Mesenchymal stem cell (in vitro differentiated cells and primary cell): ENCODE measurements around the gene RDH14.

Experiments used
- DNase-seq: peaks from one replicate; pipeline ENCODE4 v3.0.0-alpha.2; 2013
- H2AFZ ChIP-seq: one replicate; pipeline ENCODE4 v1.6.1; 2013; ENCODE audit warnings: low read depth, mild to moderate bottlenecking, control low read depth, inconsistent platforms, low read length, moderate library complexity
- H2AK5ac ChIP-seq: 2 replicates; pipeline ENCODE4 v1.6.1; 2013; ENCODE audit warnings: low read length, moderate library complexity, mild to moderate bottlenecking, inconsistent platforms; ENCODE audit not compliant: severe bottlenecking
- H2BK120ac ChIP-seq: one replicate; pipeline ENCODE4 v1.6.1; 2013; ENCODE audit warnings: low read depth, mild to moderate bottlenecking, inconsistent platforms, low read length, moderate library complexity
- H2BK12ac ChIP-seq, 2 experiments: one replicate each; pipeline ENCODE4 v1.6.1; 2013; ENCODE audit warnings: inconsistent platforms in 2 of 2, low read length in 2 of 2, mild to moderate bottlenecking in 2 of 2, moderate library complexity in 2 of 2, control low read depth in 1 of 2
- H2BK15ac ChIP-seq: one replicate; pipeline ENCODE4 v1.6.1; 2013; ENCODE audit warnings: mild to moderate bottlenecking, low read depth, inconsistent platforms; ENCODE audit not compliant: poor library complexity, severe bottlenecking
- H2BK5ac ChIP-seq: 2 replicates; pipeline ENCODE4 v1.6.1; 2013; ENCODE audit warnings: low read depth, mild to moderate bottlenecking, low read length, control low read depth, inconsistent platforms; ENCODE audit not compliant: poor library complexity, severe bottlenecking
- H3K14ac ChIP-seq, 2 experiments: one replicate each; pipeline ENCODE4 v1.6.1; 2013; ENCODE audit warnings: inconsistent platforms in 2 of 2, low read length in 2 of 2, control low read depth in 1 of 2, mild to moderate bottlenecking in 1 of 2, moderate library complexity in 1 of 2
- H3K18ac ChIP-seq, 2 experiments: one replicate each; pipeline ENCODE4 v1.6.1; 2013; ENCODE audit warnings: inconsistent platforms in 2 of 2, low read length in 2 of 2, control low read depth in 1 of 2, low read depth in 1 of 2, mild to moderate bottlenecking in 1 of 2
- H3K23ac ChIP-seq, 2 experiments: one replicate each; pipeline ENCODE4 v1.6.1; 2013; ENCODE audit warnings: inconsistent platforms in 2 of 2, low read length in 2 of 2, mild to moderate bottlenecking in 2 of 2, moderate library complexity in 2 of 2, control low read depth in 1 of 2
- H3K27ac ChIP-seq: 2 replicates; pipeline ENCODE4 v1.5.1; 2013; ENCODE audit warnings: mild to moderate bottlenecking, moderate library complexity, low read length, control low read depth, inconsistent platforms; ENCODE audit not compliant: poor library complexity, severe bottlenecking
- H3K27me3 ChIP-seq, 2 experiments: 2 replicates each; pipeline versions ENCODE4 v1.6.1 to v1.7.0; 2013; ENCODE audit warnings: low read length in 2 of 2, mild to moderate bottlenecking in 2 of 2, moderate library complexity in 2 of 2, control low read depth in 1 of 2, inconsistent platforms in 1 of 2; ENCODE audit not compliant: control insufficient read depth in 1 of 2, insufficient read depth in 1 of 2
- H3K36me3 ChIP-seq, 2 experiments: 2 replicates each; pipeline versions ENCODE4 v1.6.1 to v1.7.0; 2013; ENCODE audit warnings: low read length in 2 of 2, control low read depth in 1 of 2, inconsistent platforms in 1 of 2, low read depth in 1 of 2, mild to moderate bottlenecking in 1 of 2; ENCODE audit not compliant: insufficient read depth in 2 of 2, control insufficient read depth in 1 of 2
- H3K4ac ChIP-seq, 2 experiments: one replicate each; pipeline ENCODE4 v1.6.1; 2013; ENCODE audit warnings: inconsistent platforms in 2 of 2, low read length in 2 of 2, mild to moderate bottlenecking in 2 of 2, moderate library complexity in 2 of 2, control low read depth in 1 of 2, low read depth in 1 of 2
- H3K4me1 ChIP-seq: 2 replicates; pipeline ENCODE4 v1.6.1; 2013; ENCODE audit warnings: low read depth, low read length, control low read depth; ENCODE audit not compliant: control insufficient read depth, insufficient read depth
- H3K4me2 ChIP-seq: 2 replicates; pipeline ENCODE4 v1.6.1; 2013; ENCODE audit warnings: low read length, mild to moderate bottlenecking, inconsistent platforms; ENCODE audit not compliant: poor library complexity, severe bottlenecking
- H3K4me3 ChIP-seq, 2 experiments: 2 replicates each; pipeline versions ENCODE4 v1.5.1 to v1.7.0; 2013; ENCODE audit warnings: low read length in 2 of 2, mild to moderate bottlenecking in 2 of 2, control low read depth in 1 of 2, low read depth in 1 of 2; ENCODE audit not compliant: insufficient read depth in 1 of 2
- H3K79me1 ChIP-seq: replicated peaks from 2 replicates; pipeline ENCODE4 v1.6.1; 2013; ENCODE audit warnings: mild to moderate bottlenecking, control low read depth, low read length, inconsistent platforms; ENCODE audit not compliant: poor library complexity, severe bottlenecking
- H3K9ac ChIP-seq: 2 replicates; pipeline ENCODE4 v1.7.0; 2013; ENCODE audit warnings: mild to moderate bottlenecking, low read length, moderate library complexity
- H3K9me3 ChIP-seq: 2 replicates; pipeline ENCODE4 v1.7.0; 2013; ENCODE audit warnings: mild to moderate bottlenecking, low read length; ENCODE audit not compliant: control insufficient read depth
- H4K8ac ChIP-seq: one replicate; pipeline ENCODE4 v1.6.1; 2013; ENCODE audit warnings: inconsistent platforms, mild to moderate bottlenecking, low read length, moderate library complexity
- H4K91ac ChIP-seq: one replicate; pipeline ENCODE4 v1.6.1; 2013; ENCODE audit warnings: mild to moderate bottlenecking, low read length, inconsistent platforms
- WGBS: methylation state at CpG from one replicate; pipeline ENCODE4 v1.1.7; 2013; ENCODE audit warnings: mixed read lengths; 5-methylcytosine and 5-hydroxymethylcytosine counted together

RDH14 gene

GRCh38 chr2:18514526-18515461, 45.7 kb downstream of the RDH14 start:
- Histone ChIP-seq H3K23ac (no peak overlapping the region), H3K79me1 (no peaks in the 10 kb centered on the region), H3K9ac (no peak overlapping the region), H3K9me3 (no peaks in the 10 kb centered on the region), H4K8ac (peak overlapping the region; percentile 56), H2BK120ac (no peak overlapping the region), H2BK15ac (no peak overlapping the region), H3K27ac (no peak overlapping the region), H3K36me3 (no peaks in the 10 kb centered on the region), H3K18ac (peak overlapping the region; percentile 7 to 81), H4K91ac (peak overlapping the region; percentile 79), H2BK12ac (peak overlapping the region; percentile 90 to 93), H3K4me2 (no peak overlapping the region), H3K4me1 (peaks cover 8% of the 10 kb centered on the region), H2AK5ac (no peak overlapping the region), H3K14ac (peak overlapping the region in 1 of 2 experiments; percentile 44), H3K4me3 (no peak overlapping the region), H3K27me3 (no peaks in the 10 kb centered on the region), H2BK5ac (no peak overlapping the region), H3K4ac (peak overlapping the region in 1 of 2 experiments; percentile 34), H2AFZ (no peak overlapping the region)
- 73% methylated on average over 3 of the region's 4 CpGs for WGBS
- peak; percentile 29 for DNase-seq

GRCh38 chr2:18510775-18511174, 49.7 kb downstream of the RDH14 start:
- Histone ChIP-seq H3K36me3 (no peaks in the 10 kb centered on the region), H2BK5ac (no peak overlapping the region), H3K4me3 (no peak overlapping the region), H2BK120ac (no peak overlapping the region), H3K4me1 (peaks cover 4% of the 10 kb centered on the region), H3K4me2 (no peak overlapping the region), H2AK5ac (no peak overlapping the region), H3K9me3 (no peaks in the 10 kb centered on the region), H3K14ac (no peak overlapping the region), H3K18ac (no peak overlapping the region), H4K8ac (no peak overlapping the region), H2BK15ac (no peak overlapping the region), H2BK12ac (no peak overlapping the region), H3K4ac (no peak overlapping the region), H2AFZ (no peak overlapping the region), H3K79me1 (no peaks in the 10 kb centered on the region), H3K23ac (no peak overlapping the region), H3K27me3 (no peaks in the 10 kb centered on the region), H3K27ac (no peak overlapping the region), H4K91ac (no peak overlapping the region), H3K9ac (no peak overlapping the region)
- DNase-seq: no peak
- 88% methylated on average over 2 of the region's 2 CpGs for WGBS

- no peak overlapping the region for H3K14ac ChIP-seq
- 99% methylated on average over 6 of the region's 8 CpGs for WGBS
- H3K79me1 ChIP-seq: no peaks in the 10 kb centered on the region
- no peak overlapping the region for H4K8ac ChIP-seq
- H2BK5ac ChIP-seq: no peak overlapping the region
- H3K27me3 ChIP-seq: no peaks in the 10 kb centered on the region
- no peak for DNase-seq
- no peak overlapping the region for H3K18ac ChIP-seq
- no peaks in the 10 kb centered on the region for H3K9me3 ChIP-seq
- H4K91ac ChIP-seq: no peak overlapping the region
- H3K4ac ChIP-seq: no peak overlapping the region
- no peak overlapping the region for H2BK15ac ChIP-seq
- no peak overlapping the region for H3K4me3 ChIP-seq
- H2BK120ac ChIP-seq: no peak overlapping the region
- no peak overlapping the region for H2AK5ac ChIP-seq
- H3K27ac ChIP-seq: no peak overlapping the region
- H3K23ac ChIP-seq: no peak overlapping the region
- H2AFZ ChIP-seq: no peak overlapping the region
- H3K36me3 ChIP-seq: no peaks in the 10 kb centered on the region
- H3K9ac ChIP-seq: no peak overlapping the region
- H3K4me2 ChIP-seq: no peak overlapping the region
- H2BK12ac ChIP-seq: no peak overlapping the region
- no peaks in the 10 kb centered on the region for H3K4me1 ChIP-seq
These were observed 53.5 kb downstream of the RDH14 start for GRCh38 chr2:18506883-18507509.

DNA sequence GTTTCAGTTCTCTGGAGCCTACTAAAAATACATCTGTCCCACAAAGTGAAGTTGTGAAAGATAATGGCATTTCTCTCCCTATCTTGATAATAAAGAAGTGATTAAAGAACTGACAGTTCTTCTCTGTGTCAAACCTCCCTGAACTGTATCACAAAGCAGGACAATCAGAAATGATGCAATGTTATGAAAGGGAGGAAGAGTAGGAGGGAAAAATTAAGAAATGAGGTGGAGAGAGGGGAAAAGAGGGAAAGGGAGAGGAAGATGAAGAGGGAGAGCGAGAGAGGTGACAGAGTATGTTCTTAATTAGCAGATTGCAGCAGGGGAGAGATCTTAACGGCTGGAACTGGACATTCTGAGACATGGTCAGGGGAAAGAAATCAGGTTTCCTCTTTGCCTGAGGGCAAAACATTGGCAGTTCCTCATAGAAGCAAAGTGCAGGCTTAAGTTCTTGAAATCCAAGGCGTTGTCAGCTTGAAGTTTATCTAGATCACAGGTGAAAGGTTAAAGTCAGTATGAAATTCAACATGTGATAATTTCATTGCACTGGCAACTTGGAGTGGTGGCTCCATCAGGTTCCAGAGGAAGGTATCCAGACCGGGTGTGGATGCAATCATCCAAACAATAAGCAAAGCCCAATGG, 54.6 kb downstream of the RDH14 start:
- no peak overlapping the region for H3K9ac ChIP-seq
- H3K4me2 ChIP-seq: no peak overlapping the region
- DNase-seq: no peak
- no peak overlapping the region for H2BK12ac ChIP-seq
- no peak overlapping the region for H2BK15ac ChIP-seq
- no peak overlapping the region for H3K23ac ChIP-seq
- H3K14ac ChIP-seq: no peak overlapping the region
- no peaks in the 10 kb centered on the region for H3K27me3 ChIP-seq
- H3K79me1 ChIP-seq: no peaks in the 10 kb centered on the region
- H3K4me3 ChIP-seq: no peak overlapping the region
- H3K27ac ChIP-seq: no peak overlapping the region
- no peak overlapping the region for H2BK120ac ChIP-seq
- H3K9me3 ChIP-seq: no peaks in the 10 kb centered on the region
- H3K4me1 ChIP-seq: no peaks in the 10 kb centered on the region
- no peaks in the 10 kb centered on the region for H3K36me3 ChIP-seq
- H4K8ac ChIP-seq: no peak overlapping the region
- no peak overlapping the region for H3K18ac ChIP-seq
- WGBS: 80% methylated on average over 4 of the region's 4 CpGs
- H2BK5ac ChIP-seq: no peak overlapping the region
- H2AFZ ChIP-seq: no peak overlapping the region
- no peak overlapping the region for H2AK5ac ChIP-seq
- no peak overlapping the region for H4K91ac ChIP-seq
- no peak overlapping the region for H3K4ac ChIP-seq
